HepG2 (cell line): ENCODE data around the gene DLG2. TPM values are rescaled to one million over a fixed set of nuclear protein-coding genes. Genes with fewer than 3 reads are reported as not detected.

ENCODE experiments used
- GTF3A ChIP-seq: sonication (generic); formaldehyde crosslinking; conservative IDR thresholded peaks from 2 replicates; pipeline ENCODE4 v1.4.0; 2020; ENCODE audit warnings: mild to moderate bottlenecking, missing genetic modification reagents
- HNRNPK ChIP-seq: fragments of 200-400 bp; formaldehyde crosslinking; IDR thresholded peaks from 2 replicates; pipeline ENCODE4 v1.6.1; 2018; ENCODE audit warnings: low read length, low read depth, moderate library complexity, mild to moderate bottlenecking; ENCODE audit not compliant: poor library complexity, severe bottlenecking
- JARID2 ChIP-seq: sonication (generic); formaldehyde crosslinking; IDR thresholded peaks from 2 replicates; pipeline ENCODE4 v1.8.1; 2023; ENCODE audit warnings: missing genetic modification reagents, inconsistent platforms; ENCODE audit not compliant: insufficient replicate concordance
- KDM5A ChIP-seq: fragments of 200-600 bp; sonication (generic); IDR thresholded peaks from 2 replicates; pipeline ENCODE4 v1.7.0; 2018; ENCODE audit warnings: antibody characterized with exemption, mild to moderate bottlenecking, low read length, borderline replicate concordance
- KLF13 ChIP-seq: sonication (generic); formaldehyde crosslinking; IDR thresholded peaks from 2 replicates; pipeline ENCODE4 v1.4.0; 2020; ENCODE audit warnings: mild to moderate bottlenecking, missing genetic modification reagents
- PHF21A ChIP-seq: sonication (generic); formaldehyde crosslinking; IDR thresholded peaks from 2 replicates; pipeline ENCODE4 v1.5.0; 2020; ENCODE audit warnings: mild to moderate bottlenecking, missing genetic modification reagents
- POLR2G ChIP-seq: fragments of 200-400 bp; formaldehyde crosslinking; IDR thresholded peaks from 2 replicates; pipeline ENCODE4 v1.6.1; 2018; ENCODE audit warnings: mild to moderate bottlenecking, low read depth, low read length, moderate library complexity
- SMARCE1 ChIP-seq: fragments of 450-650 bp; IDR thresholded peaks from 2 replicates; pipeline ENCODE4 v1.6.1; 2017; ENCODE audit warnings: borderline replicate concordance
- SNAI1 ChIP-seq: sonication (generic); formaldehyde crosslinking; IDR thresholded peaks from 2 replicates; pipeline ENCODE4 v1.5.0; 2020; ENCODE audit warnings: mild to moderate bottlenecking, missing genetic modification reagents, borderline replicate concordance
- TGIF2 ChIP-seq: IDR thresholded peaks from 2 replicates; pipeline ENCODE4 v1.6.1; 2016; ENCODE audit warnings: control low read depth, missing compliant biosample characterization
- ZFP36 ChIP-seq: fragments of 150-350 bp; IDR thresholded peaks from 2 replicates; pipeline ENCODE4 v1.6.1; 2018; ENCODE audit warnings: borderline replicate concordance, low read length, low read depth; ENCODE audit not compliant: partially characterized antibody
- ZNF333 ChIP-seq: sonication (generic); formaldehyde crosslinking; IDR thresholded peaks from 2 replicates; pipeline ENCODE4 v1.4.0; 2020; ENCODE audit warnings: mild to moderate bottlenecking, missing genetic modification reagents, borderline replicate concordance
- ZNF749 ChIP-seq: sonication (generic); formaldehyde crosslinking; IDR thresholded peaks from 2 replicates; pipeline ENCODE4 v1.8.0; 2022; ENCODE audit warnings: mild to moderate bottlenecking, missing genetic modification reagents, moderate library complexity, borderline replicate concordance
- ZNF768 ChIP-seq: sonication (generic); formaldehyde crosslinking; IDR thresholded peaks from 2 replicates; pipeline ENCODE4 v1.4.0; 2020; ENCODE audit warnings: missing genetic modification reagents
- ZNF841 ChIP-seq: sonication (generic); formaldehyde crosslinking; IDR thresholded peaks from 2 replicates; pipeline ENCODE4 v1.8.1; 2023; ENCODE audit warnings: missing genetic modification reagents, borderline replicate concordance
- polyA plus RNA-seq, 8 experiments: library from polyadenylated mRNA; depleted of rRNA in 3 of 8; stranded (reverse) in 7 of 8; unstranded in 1 of 8; fragments of >200 nt; fragmentation: Illumina TruSeq in 4 of 8; extraction: Trizol in 4 of 8; gene quantifications; 2 replicates each; pipeline versions ENCODE4 v1.2.1 to v1.2.3, GENCODE V29; 2011 to 2016; ENCODE audit warnings: low read depth in 4 of 8, missing spikeins in 1 of 8, mixed read lengths in 1 of 8; ENCODE audit not compliant: insufficient read depth in 1 of 8
- total RNA-seq, 5 experiments: library from RNA; depleted of rRNA; stranded (reverse); fragments of >200 nt; fragmentation: Illumina TruSeq; extraction: Trizol; gene quantifications; 2 replicates each; pipeline ENCODE4 v1.2.3, GENCODE V29; 2016; ENCODE audit warnings: low read depth in 1 of 5
- TF ChIP-seq, protein P1 (sequence below): IDR thresholded peaks from 2 replicates; pipeline ENCODE4 v1.6.1; 2016; ENCODE audit warnings: low read depth, missing genetic modification reagents, missing compliant biosample characterization
- TF ChIP-seq, protein P2 (sequence below): sonication (generic); formaldehyde crosslinking; conservative IDR thresholded peaks from 2 replicates; pipeline ENCODE4 v1.5.0; 2020; ENCODE audit warnings: missing genetic modification reagents
- TF ChIP-seq, protein P3 (sequence below): sonication (generic); formaldehyde crosslinking; IDR thresholded peaks from 2 replicates; pipeline ENCODE4 v1.9.0; 2021; ENCODE audit warnings: missing genetic modification reagents, mild to moderate bottlenecking, borderline replicate concordance
- TF ChIP-seq, protein P4 (sequence below): sonication (generic); formaldehyde crosslinking; IDR thresholded peaks from 2 replicates; pipeline ENCODE4 v1.5.0; 2020; ENCODE audit warnings: mild to moderate bottlenecking, missing genetic modification reagents, moderate library complexity

The DLG2 gene
- total and polyA plus RNA-seq, 2 of the 13 experiments (the other 11 are each of a cell fraction or from before 2014, with no cell fraction given): 0.46 to 1.0 TPM

DNA sequence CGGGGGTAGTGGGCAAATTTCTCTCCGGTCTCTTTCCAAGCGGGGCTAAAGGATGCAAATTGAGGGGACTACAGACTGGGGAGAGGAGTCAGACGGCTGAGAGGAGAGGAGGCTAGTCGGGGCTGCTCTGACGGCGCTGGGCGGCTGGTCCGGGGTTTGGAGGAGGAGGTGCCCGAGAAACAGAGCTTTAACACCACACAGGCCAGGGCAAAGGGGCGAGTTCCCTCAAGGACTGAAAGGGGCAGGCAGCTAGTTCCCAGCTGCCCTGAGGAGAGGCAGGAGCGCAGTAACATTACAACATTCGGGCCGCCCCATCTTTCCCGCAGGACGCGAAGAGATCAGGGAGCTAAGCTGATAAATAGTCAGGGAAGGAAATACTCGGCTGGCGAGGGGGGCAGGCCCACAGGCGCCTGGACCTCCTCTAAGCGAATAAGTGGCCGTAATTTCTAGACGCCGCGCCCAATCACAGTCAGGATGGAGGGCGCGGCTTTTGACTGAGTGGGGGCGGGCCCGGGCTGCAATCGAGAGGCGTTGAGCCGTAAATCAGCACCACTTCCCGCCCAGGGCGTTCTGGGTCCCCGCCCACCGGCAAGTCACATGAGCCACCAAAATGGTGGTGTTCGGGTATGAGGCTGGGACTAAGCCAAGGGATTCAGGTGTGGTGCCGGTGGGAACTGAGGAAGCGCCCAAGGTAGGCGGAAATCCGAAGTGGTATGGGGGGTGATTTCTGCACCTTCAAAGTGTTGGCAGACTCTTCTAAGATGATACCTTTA, 1.0 kb upstream of the DLG2 start, which contains the start of gene TMEM126B (continued):
- TF ChIP-seq, protein P1, sequence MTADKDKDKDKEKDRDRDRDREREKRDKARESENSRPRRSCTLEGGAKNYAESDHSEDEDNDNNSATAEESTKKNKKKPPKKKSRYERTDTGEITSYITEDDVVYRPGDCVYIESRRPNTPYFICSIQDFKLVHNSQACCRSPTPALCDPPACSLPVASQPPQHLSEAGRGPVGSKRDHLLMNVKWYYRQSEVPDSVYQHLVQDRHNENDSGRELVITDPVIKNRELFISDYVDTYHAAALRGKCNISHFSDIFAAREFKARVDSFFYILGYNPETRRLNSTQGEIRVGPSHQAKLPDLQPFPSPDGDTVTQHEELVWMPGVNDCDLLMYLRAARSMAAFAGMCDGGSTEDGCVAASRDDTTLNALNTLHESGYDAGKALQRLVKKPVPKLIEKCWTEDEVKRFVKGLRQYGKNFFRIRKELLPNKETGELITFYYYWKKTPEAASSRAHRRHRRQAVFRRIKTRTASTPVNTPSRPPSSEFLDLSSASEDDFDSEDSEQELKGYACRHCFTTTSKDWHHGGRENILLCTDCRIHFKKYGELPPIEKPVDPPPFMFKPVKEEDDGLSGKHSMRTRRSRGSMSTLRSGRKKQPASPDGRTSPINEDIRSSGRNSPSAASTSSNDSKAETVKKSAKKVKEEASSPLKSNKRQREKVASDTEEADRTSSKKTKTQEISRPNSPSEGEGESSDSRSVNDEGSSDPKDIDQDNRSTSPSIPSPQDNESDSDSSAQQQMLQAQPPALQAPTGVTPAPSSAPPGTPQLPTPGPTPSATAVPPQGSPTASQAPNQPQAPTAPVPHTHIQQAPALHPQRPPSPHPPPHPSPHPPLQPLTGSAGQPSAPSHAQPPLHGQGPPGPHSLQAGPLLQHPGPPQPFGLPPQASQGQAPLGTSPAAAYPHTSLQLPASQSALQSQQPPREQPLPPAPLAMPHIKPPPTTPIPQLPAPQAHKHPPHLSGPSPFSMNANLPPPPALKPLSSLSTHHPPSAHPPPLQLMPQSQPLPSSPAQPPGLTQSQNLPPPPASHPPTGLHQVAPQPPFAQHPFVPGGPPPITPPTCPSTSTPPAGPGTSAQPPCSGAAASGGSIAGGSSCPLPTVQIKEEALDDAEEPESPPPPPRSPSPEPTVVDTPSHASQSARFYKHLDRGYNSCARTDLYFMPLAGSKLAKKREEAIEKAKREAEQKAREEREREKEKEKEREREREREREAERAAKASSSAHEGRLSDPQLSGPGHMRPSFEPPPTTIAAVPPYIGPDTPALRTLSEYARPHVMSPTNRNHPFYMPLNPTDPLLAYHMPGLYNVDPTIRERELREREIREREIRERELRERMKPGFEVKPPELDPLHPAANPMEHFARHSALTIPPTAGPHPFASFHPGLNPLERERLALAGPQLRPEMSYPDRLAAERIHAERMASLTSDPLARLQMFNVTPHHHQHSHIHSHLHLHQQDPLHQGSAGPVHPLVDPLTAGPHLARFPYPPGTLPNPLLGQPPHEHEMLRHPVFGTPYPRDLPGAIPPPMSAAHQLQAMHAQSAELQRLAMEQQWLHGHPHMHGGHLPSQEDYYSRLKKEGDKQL (CRISPR knock-in tag): no peak
- TF ChIP-seq ZNF333 (CRISPR knock-in tag) (no peak), SNAI1 (CRISPR knock-in tag) (no peak), KDM5A (peak; percentile 92), GTF3A (CRISPR knock-in tag) (0 out of 2 replicates have a peak, but pooled peaks have one; percentile 59), JARID2 (no peak), HNRNPK (no peak), KLF13 (no peak), TGIF2 (no peak), POLR2G (peak; percentile 85), ZNF841 (CRISPR knock-in tag) (no peak), ZFP36 (no peak), ZNF768 (no peak), PHF21A (CRISPR knock-in tag) (peak; percentile 80), ZNF749 (CRISPR knock-in tag) (no peak), SMARCE1 (no peak)
- TF ChIP-seq, protein P2, sequence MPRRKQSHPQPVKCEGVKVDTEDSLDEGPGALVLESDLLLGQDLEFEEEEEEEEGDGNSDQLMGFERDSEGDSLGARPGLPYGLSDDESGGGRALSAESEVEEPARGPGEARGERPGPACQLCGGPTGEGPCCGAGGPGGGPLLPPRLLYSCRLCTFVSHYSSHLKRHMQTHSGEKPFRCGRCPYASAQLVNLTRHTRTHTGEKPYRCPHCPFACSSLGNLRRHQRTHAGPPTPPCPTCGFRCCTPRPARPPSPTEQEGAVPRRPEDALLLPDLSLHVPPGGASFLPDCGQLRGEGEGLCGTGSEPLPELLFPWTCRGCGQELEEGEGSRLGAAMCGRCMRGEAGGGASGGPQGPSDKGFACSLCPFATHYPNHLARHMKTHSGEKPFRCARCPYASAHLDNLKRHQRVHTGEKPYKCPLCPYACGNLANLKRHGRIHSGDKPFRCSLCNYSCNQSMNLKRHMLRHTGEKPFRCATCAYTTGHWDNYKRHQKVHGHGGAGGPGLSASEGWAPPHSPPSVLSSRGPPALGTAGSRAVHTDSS: no peak; the same call in 1 of the 2 replicates
- TF ChIP-seq, protein P3, sequence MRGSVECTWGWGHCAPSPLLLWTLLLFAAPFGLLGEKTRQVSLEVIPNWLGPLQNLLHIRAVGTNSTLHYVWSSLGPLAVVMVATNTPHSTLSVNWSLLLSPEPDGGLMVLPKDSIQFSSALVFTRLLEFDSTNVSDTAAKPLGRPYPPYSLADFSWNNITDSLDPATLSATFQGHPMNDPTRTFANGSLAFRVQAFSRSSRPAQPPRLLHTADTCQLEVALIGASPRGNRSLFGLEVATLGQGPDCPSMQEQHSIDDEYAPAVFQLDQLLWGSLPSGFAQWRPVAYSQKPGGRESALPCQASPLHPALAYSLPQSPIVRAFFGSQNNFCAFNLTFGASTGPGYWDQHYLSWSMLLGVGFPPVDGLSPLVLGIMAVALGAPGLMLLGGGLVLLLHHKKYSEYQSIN (CRISPR knock-in tag): no peak
- TF ChIP-seq, protein P4, sequence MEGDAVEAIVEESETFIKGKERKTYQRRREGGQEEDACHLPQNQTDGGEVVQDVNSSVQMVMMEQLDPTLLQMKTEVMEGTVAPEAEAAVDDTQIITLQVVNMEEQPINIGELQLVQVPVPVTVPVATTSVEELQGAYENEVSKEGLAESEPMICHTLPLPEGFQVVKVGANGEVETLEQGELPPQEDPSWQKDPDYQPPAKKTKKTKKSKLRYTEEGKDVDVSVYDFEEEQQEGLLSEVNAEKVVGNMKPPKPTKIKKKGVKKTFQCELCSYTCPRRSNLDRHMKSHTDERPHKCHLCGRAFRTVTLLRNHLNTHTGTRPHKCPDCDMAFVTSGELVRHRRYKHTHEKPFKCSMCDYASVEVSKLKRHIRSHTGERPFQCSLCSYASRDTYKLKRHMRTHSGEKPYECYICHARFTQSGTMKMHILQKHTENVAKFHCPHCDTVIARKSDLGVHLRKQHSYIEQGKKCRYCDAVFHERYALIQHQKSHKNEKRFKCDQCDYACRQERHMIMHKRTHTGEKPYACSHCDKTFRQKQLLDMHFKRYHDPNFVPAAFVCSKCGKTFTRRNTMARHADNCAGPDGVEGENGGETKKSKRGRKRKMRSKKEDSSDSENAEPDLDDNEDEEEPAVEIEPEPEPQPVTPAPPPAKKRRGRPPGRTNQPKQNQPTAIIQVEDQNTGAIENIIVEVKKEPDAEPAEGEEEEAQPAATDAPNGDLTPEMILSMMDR: no peak; the same call in 1 of the 2 replicates
